ENCODE results near the gene POLR2J.

Gene POLR2J

GRCh38 chr7:102431617-102432298, 47.0 kb downstream of the POLR2J start (continued):
- TF ChIP-seq ZNF24 (tag by site-specific recombination; IDR thresholded peaks at IDR 0.05) (no peak), ELK4 (IDR thresholded peaks at IDR 0.05; ENCODE audit: borderline replicate concordance, low read depth, low read length) (no peak), ZNF302 (tag by site-specific recombination; IDR thresholded peaks at IDR 0.05; ENCODE audit: low read depth) (no peak), MEIS1 (CRISPR knock-in tag; IDR thresholded peaks at IDR 0.05; ENCODE audit: borderline replicate concordance) (no peak), ZNF621 (tag by site-specific recombination; IDR thresholded peaks at IDR 0.05) (no peak), ZSCAN30 (tag by site-specific recombination; IDR thresholded peaks at IDR 0.05) (peak; percentile 98), ZBTB49 (tag by site-specific recombination; IDR thresholded peaks at IDR 0.05; ENCODE audit: low read depth) (no peak), ZNF239 (tag by site-specific recombination; IDR thresholded peaks at IDR 0.05) (no peak), ZNF394 (tag by site-specific recombination; IDR thresholded peaks at IDR 0.05; ENCODE audit: borderline replicate concordance) (no peak), OSR2 (tag by site-specific recombination; IDR thresholded peaks at IDR 0.05) (peak; percentile 91), ZNF174 (tag by site-specific recombination; IDR thresholded peaks at IDR 0.05) (no peak), ZNF510 (tag by site-specific recombination; IDR thresholded peaks at IDR 0.05; ENCODE audit: insufficient replicate concordance) (no peak), MZF1 (tag by site-specific recombination; IDR thresholded peaks at IDR 0.05; ENCODE audit: borderline replicate concordance) (no peak), ATF2 (tag by site-specific recombination; IDR thresholded peaks at IDR 0.05; ENCODE audit: low read depth) (no peak), ZNF221 (tag by site-specific recombination; IDR thresholded peaks at IDR 0.05; ENCODE audit: borderline replicate concordance) (no peak), REST (tag by site-specific recombination; IDR thresholded peaks at IDR 0.05) (no peak), FEZF1 (tag by site-specific recombination; IDR thresholded peaks at IDR 0.05) (no peak), ZNF488 (tag by site-specific recombination; IDR thresholded peaks at IDR 0.05) (no peak), ZNF76 (tag by site-specific recombination; IDR thresholded peaks at IDR 0.05; ENCODE audit: borderline replicate concordance, low read depth) (no peak), GFI1B (tag by site-specific recombination; IDR thresholded peaks at IDR 0.05) (no peak), ZNF140 (tag by site-specific recombination; IDR thresholded peaks at IDR 0.05) (no peak), ZNF704 (tag by site-specific recombination; IDR thresholded peaks at IDR 0.05) (no peak), ZNF843 (tag by site-specific recombination; IDR thresholded peaks at IDR 0.05) (no peak), GLIS1 (tag by site-specific recombination; IDR thresholded peaks at IDR 0.05) (no peak; the same call in 1 of the 2 replicates), ZNF639 (tag by site-specific recombination; IDR thresholded peaks at IDR 0.05) (no peak), HOXD13 (CRISPR knock-in tag; IDR thresholded peaks at IDR 0.05; ENCODE audit: borderline replicate concordance) (no peak), ZNF558 (tag by site-specific recombination; IDR thresholded peaks at IDR 0.05) (no peak), ZNF544 (tag by site-specific recombination; IDR thresholded peaks at IDR 0.05) (no peak)

All from HEK293 (cell line).